Activated CD8-positive, alpha-beta T cell treated with anti-CD3 and anti-CD28 coated beads for 36 hours (primary cell): ENCODE results near the gene RPL10A. TPM values are rescaled to one million over a fixed set of nuclear protein-coding genes. Genes with fewer than 3 reads are reported as not detected.

Experiments
- ATAC-seq: fragments of 200-7000 bp; cut with Tn5 transposase; one replicate; pipeline ENCODE4 v1.10.0; 2021; ENCODE audit warnings: mild to moderate bottlenecking, moderate library complexity
- CTCF ChIA-PET: fragments of 350-600 bp; sonication (Branson Sonifier 250); formaldehyde crosslinking; loops from one replicate; lab custom pipeline; 2021; ENCODE audit warnings: antibody characterized with exemption; lab: Charles Lee
- POLR2A ChIA-PET: fragments of 350-600 bp; sonication (Branson Sonifier 250); formaldehyde crosslinking; loops from one replicate; lab custom pipeline; 2021; ENCODE audit warnings: antibody characterized with exemption; lab: Charles Lee
- DNase-seq: peaks from one replicate; pipeline ENCODE4 v3.0.0-alpha.2; 2020
- H3K27ac Mint-ChIP-seq: one replicate; pipeline ENCODE4 v1.8.0; 2021; ENCODE audit warnings: mild to moderate bottlenecking, mixed read lengths
- H3K27me3 Mint-ChIP-seq: one replicate; pipeline ENCODE4 v1.8.0; 2021; ENCODE audit warnings: mixed read lengths
- H3K36me3 Mint-ChIP-seq: one replicate; pipeline ENCODE4 v1.8.0; 2021; ENCODE audit warnings: low read depth, mixed read lengths
- H3K4me1 Mint-ChIP-seq: one replicate; pipeline ENCODE4 v1.8.0; 2021; ENCODE audit warnings: low read depth, mixed read lengths
- H3K4me3 Mint-ChIP-seq: one replicate; pipeline ENCODE4 v1.8.0; 2021; ENCODE audit warnings: mild to moderate bottlenecking, moderate library complexity, mixed read lengths
- H3K9me3 Mint-ChIP-seq: one replicate; pipeline ENCODE4 v1.8.0; 2021; ENCODE audit warnings: mixed read lengths
- CTCF ChIP-seq: fragments of 200-600 bp; IDR thresholded peaks from one replicate; pipeline ENCODE4 v1.8.0; 2022; ENCODE audit warnings: antibody characterized with exemption, mild to moderate bottlenecking
- intact Hi-C: fragments of 100-400 bp; cut with micrococcal nuclease; formaldehyde crosslinking; loops from one replicate; pipeline ENCODE4 v1.10.0; 2022
- total RNA-seq, 2 experiments: library from RNA; stranded (reverse); gene quantifications; one replicate each; pipeline ENCODE4 v1.2.3, GENCODE V29; 2021

The RPL10A gene
- total RNA-seq, 2 experiments from 2014 or later = 2,322 to 2,393 TPM

GRCh38 chr6:35461270-35461669 lies 6.9 kb upstream of the RPL10A start:
- Mint-ChIP-seq H3K27me3 (no peaks in the 10 kb centered on the region), H3K36me3 (peaks cover 38% of the 10 kb centered on the region), H3K4me3 (no peak overlapping the region), H3K9me3 (no peaks in the 10 kb centered on the region), H3K27ac (no peak overlapping the region), H3K4me1 (no peaks in the 10 kb centered on the region)
- CTCF ChIA-PET = interaction anchor here (1.8 kb wide), 1 partner anchor 119 kb away, joined by 4 read pairs; the partner anchor contains the start of gene PPARD
- POLR2A ChIA-PET = no interaction called here
- intact Hi-C loops = no loop called here
- DNase-seq (no peak), ATAC-seq (no peak)
- TF ChIP-seq CTCF = no peak

GRCh38 chr6:35463292-35463691 lies 4.9 kb upstream of the RPL10A start:
- DNase-seq (no peak), ATAC-seq (no peak)
- Mint-ChIP-seq H3K27me3 (no peaks in the 10 kb centered on the region), H3K36me3 (peaks cover 37% of the 10 kb centered on the region), H3K27ac (no peak overlapping the region), H3K4me1 (peaks cover 7% of the 10 kb centered on the region), H3K4me3 (no peak overlapping the region), H3K9me3 (no peaks in the 10 kb centered on the region)
- ChIA-PET CTCF (interaction anchor here (1.5 kb wide), 1 partner anchor 166 kb away, joined by 4 read pairs; the partner anchor contains the start of gene DEF6), POLR2A (no interaction called here)
- intact Hi-C loops = no loop called here
- no peak for TF ChIP-seq CTCF

- no peaks in the 10 kb centered on the region for H3K27me3 Mint-ChIP-seq
- no peak overlapping the region for H3K27ac Mint-ChIP-seq
- no peaks in the 10 kb centered on the region for H3K9me3 Mint-ChIP-seq
- H3K4me3 Mint-ChIP-seq = no peak overlapping the region
- ChIA-PET CTCF (interaction anchor here (0.7 to 3.1 kb wide), 9 partner anchors 9 to 168 kb away, joined by 3 to 35 read pairs (median 6); partner anchors contain the start of genes FANCE and PPARD), POLR2A (interaction anchor here (1.2 to 16.3 kb wide), 6 partner anchors 13 to 167 kb away, joined by 3 to 327 read pairs (median 22); partner anchors contain the start of genes FANCE, PPARD and TEAD3)
- DNase-seq = no peak
- peaks cover 47% of the 10 kb centered on the region for H3K36me3 Mint-ChIP-seq
- TF ChIP-seq CTCF = no peak
- ATAC-seq = no peak
- H3K4me1 Mint-ChIP-seq = peaks cover 16% of the 10 kb centered on the region
- intact Hi-C loops = loop anchor here (5.0 kb wide), 1 partner anchor 168 kb away; the partner anchor contains the start of gene DEF6
These were observed 2.6 kb upstream of the RPL10A start for GRCh38 chr6:35465646-35466045.

GRCh38 chr6:35468980-35469750 lies 964 bp downstream of the RPL10A start:
- peak overlapping the region; percentile 97 for H3K4me3 Mint-ChIP-seq
- peak overlapping the region; percentile 98 for H3K27ac Mint-ChIP-seq
- no peaks in the 10 kb centered on the region for H3K9me3 Mint-ChIP-seq
- H3K27me3 Mint-ChIP-seq = no peaks in the 10 kb centered on the region
- ChIA-PET POLR2A (interaction anchor here (0.6 to 16.3 kb wide), 26 partner anchors 10 to 272 kb away, joined by 3 to 327 read pairs (median 4); partner anchors contain the start of genes DEF6, FANCE, PPARD and TEAD3), CTCF (interaction anchor here (1.0 to 3.1 kb wide), 8 partner anchors 8 to 175 kb away, joined by 3 to 35 read pairs (median 6); partner anchors contain the start of genes FANCE and PPARD)
- TF ChIP-seq CTCF = no peak
- H3K4me1 Mint-ChIP-seq = peaks cover 40% of the 10 kb centered on the region
- no peak for ATAC-seq
- intact Hi-C loops = loop anchor here (5.0 kb wide), 1 partner anchor 172 kb away; the partner anchor contains the start of gene DEF6
- peaks cover 58% of the 10 kb centered on the region for H3K36me3 Mint-ChIP-seq
- no peak for DNase-seq
